ENCODE data around the gene PNPLA7.
"Not testable (repeated sequence)": the region's sequence is repeated elsewhere in the genome, so short reads cannot be mapped to it uniquely, and the experiment has no call there.

The PNPLA7 gene

GRCh38 chr9:137477778-137478612 lies 72.2 kb downstream of the PNPLA7 start:
- no peak for DNase-seq

GRCh38 chr9:137476856-137477255 lies 73.3 kb downstream of the PNPLA7 start:
- DNase-seq: no peak

DNA sequence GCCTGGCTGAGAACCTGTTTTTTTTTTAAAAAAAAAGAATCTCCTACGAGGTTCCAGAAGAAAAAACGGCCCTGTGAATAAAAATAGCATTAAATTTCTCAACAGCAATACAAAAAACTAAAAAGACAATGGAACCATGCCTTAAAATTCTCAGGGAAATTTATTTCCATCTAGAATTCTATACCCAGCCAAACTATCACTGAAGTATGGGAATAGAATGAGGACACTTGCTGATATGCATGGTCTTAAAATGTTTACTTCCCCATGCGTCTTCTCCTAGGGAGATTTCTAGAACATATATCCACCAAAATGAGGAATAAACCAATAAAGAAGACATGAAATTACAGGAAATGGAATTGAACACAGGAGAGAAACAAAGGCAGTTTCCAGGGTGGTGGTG lies 74.5 kb downstream of the PNPLA7 start:
- no peak for DNase-seq

DNA sequence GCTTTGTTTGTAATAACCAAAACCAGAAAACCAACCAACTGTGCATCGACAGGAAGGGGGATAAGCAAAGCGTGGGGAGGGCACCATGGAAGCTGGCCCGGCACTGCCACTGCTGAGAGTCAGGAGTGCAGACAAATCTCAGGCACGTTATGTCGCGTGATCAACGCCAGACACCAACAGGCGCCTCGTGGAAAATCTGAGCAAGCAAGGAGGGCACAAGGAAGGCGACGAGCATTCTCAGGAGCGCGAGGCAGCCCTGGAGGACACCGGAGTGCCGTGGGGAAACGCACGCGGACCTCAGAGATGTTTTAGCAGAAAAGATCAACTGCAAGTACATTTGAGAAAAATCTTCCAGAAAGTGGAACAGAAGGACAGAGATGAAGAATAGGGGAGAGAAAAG lies 75.9 kb downstream of the PNPLA7 start:
- DNase-seq: no peak

- DNase-seq: no peak
Observed at GRCh38 chr9:137470785-137471184, 79.4 kb downstream of the PNPLA7 start.

- no peak for DNase-seq
Observed at GRCh38 chr9:137467896-137468295, 82.3 kb downstream of the PNPLA7 start.

DNA sequence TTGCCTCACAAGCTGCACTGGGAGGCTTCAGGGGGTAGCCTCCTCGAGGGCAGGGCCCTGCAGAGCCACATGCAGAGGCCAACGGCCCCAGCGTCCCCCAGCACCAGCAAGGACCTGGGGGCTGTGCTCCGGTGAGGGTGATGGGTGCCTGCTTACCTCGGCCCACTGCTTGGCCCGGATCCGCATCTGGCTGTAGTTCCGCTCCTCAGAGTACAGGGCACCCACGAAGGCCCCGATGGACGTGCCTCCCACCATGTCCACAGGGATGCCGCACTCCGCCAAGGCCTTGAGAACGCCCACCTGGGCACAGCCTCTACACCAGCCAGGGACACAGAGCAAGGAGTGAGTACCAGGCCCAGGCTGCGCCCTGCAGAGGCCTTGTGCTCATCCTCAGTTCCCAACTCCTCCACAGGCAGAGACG lies 83.0 kb downstream of the PNPLA7 start:
- no peak for DNase-seq

GRCh38 chr9:137466389-137467085 lies 83.7 kb downstream of the PNPLA7 start:
- DNase-seq: not testable (repeated sequence)

DNA sequence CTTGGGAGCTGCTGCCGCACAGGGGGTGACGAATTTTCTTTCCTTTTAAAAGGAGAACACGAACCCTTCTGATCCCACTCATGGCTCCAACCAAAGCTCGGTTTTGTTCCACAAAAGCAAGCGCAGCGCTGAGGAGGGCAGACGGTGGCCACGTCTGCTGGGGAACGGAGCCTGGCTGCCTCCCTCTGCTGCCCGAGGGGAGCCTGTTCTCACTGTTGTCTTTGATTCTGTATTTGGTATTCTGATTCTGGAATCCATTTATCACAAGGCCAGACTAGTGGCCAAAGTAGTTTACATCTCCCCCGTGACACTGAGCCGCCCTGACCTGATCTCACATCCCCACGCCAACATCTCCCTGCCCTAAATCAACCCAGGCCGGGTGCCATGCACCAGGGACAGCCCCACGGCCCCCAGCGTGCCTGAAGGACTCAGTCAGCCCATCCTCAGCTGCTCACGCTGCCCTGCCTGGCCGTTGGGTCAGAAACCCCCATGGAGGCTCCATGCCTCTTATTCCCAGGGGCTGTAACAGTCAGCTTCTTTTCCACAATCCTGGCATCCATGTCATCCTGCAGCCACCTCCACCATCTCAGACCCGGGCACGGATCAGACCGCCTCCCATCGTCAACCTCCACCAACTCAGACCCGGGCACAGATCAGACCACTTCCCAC lies 84.3 kb downstream of the PNPLA7 start:
- no peak for DNase-seq

DNA sequence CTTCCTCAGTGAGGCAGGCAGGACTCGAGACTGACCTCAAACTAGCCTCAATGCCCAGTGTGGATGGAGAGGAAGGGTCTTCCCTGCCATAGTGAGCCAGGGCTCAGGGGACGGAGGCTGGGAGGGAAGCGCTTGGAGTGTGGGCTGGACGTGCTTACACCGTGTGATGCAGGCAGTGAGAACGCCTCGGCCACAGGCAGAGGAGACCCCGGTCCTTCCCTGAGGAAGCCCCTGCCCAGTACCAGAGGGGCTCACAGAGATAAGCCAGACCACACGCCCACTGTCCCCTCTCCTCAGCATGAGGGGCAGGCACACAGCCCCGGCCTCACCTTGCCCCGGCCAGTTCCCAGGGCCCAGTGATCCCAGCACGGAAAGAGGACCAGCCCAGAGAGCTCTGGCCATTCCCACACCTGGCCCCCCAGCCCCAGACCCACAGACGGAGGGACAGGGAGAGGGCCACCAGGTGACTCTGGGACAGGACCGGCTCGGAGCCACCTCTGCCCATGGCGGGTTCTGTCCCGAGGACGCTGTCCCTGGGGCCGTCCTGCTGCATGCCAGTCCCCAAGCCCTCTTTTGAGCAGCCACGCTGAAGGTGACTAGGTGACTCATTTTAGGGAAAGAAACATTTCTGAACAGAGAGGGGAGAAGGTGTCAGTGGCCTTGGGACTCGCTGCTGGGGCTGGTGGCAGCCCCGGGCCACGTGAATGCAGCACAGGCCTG lies 85.0 kb downstream of the PNPLA7 start:
- DNase-seq: no peak

- DNase-seq: no peak
Observed at GRCh38 chr9:137464291-137464999, 85.8 kb downstream of the PNPLA7 start.

GRCh38 chr9:137463931-137464290 lies 86.3 kb downstream of the PNPLA7 start:
- DNase-seq: no peak

DNA sequence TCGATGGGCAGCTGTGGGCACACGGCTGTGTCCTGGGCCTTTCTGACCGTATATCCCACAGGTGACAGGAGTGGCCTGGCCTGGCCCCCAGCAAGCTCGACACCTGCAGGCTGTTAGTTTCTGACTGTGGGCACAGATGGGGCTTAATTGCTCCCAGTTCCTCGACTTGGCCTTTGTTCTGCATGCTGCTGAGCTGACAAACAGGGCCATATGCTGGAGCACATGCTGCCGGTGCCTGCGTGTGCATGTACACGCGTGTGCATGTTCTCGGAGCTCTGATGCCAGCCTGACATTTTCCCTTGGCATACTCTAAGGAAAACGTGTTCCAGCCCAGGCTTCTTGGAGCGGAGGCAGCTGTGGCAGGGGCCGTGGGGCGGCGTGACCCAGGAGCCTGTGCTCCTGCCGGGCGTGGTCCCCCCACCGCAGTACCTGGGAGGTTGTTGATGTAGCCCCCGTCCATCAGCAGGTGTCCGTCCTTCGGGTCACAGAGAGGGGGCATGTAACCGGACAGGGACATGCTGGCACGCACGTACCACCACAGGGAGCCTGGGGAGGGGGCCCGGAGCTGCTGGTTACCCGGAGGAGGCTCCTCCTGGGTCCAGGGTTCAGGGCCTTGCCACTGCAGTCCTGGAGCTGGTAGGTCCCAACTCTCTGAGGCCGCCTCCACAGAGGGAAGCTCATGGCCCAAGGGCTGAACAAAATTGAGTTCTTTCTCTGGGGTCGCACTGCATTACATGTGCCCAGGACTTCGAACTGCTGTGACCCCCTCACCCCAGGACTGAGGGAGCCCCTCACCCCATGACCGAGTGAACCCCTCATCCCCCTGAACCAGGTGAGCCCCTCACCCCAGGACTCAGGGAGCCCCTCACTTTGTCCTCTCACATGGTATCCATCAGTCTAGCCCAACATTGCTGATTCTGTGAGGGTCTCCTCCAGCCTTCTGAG lies 86.9 kb downstream of the PNPLA7 start:
- DNase-seq: no peak

GRCh38 chr9:137462396-137462985 lies 87.7 kb downstream of the PNPLA7 start:
- no peak for DNase-seq

GRCh38 chr9:137461663-137462395 lies 88.4 kb downstream of the PNPLA7 start:
- DNase-seq: peak; percentile 95

- DNase-seq: no peak
Observed at GRCh38 chr9:137461316-137461662, 88.9 kb downstream of the PNPLA7 start.

GRCh38 chr9:137460363-137461315 lies 89.6 kb downstream of the PNPLA7 start:
- no peak for DNase-seq

- no peak for DNase-seq
Observed at GRCh38 chr9:137459601-137460362, 90.4 kb downstream of the PNPLA7 start.

Data from CD4-positive, alpha-beta T cell treated with Interleukin-15 for 1 hour (primary cell).